OCI-LY3 (cell line): ENCODE measurements around the gene FUT7.

Experiments used
- H2AFZ ChIP-seq: fragments of 200-600, 300-600 bp; shearing (Covaris generic); 2 replicates; pipeline ENCODE4 v1.6.0; 2014; ENCODE audit warnings: antibody characterized with exemption, low read depth, low read length
- H3K27ac ChIP-seq: fragments of 200-600, 300-600 bp; sonication (generic); 2 replicates; pipeline ENCODE4 v1.5.1; 2014; ENCODE audit warnings: mild to moderate bottlenecking, low read length, moderate library complexity, mixed read lengths
- H3K27me3 ChIP-seq: fragments of 200-600, 300-600 bp; sonication (generic); 2 replicates; pipeline ENCODE4 v1.6.1; 2014; ENCODE audit warnings: low read depth, low read length, mixed read lengths
- H3K36me3 ChIP-seq: fragments of 200-600, 300-600 bp; sonication (generic); replicated peaks from 2 replicates; pipeline ENCODE3; 2014; ENCODE audit warnings: low read depth, low read length, mixed read lengths
- H3K4me1 ChIP-seq: fragments of 300-600, 200-600 bp; sonication (generic); 2 replicates; pipeline ENCODE4 v1.6.1; 2014; ENCODE audit warnings: low read length, mixed read lengths
- H3K4me2 ChIP-seq: fragments of 200-600, 300-600 bp; sonication (generic); 2 replicates; pipeline ENCODE4 v1.6.1; 2014; ENCODE audit warnings: low read length, mixed read lengths
- H3K4me3 ChIP-seq: fragments of 300-600, 200-600 bp; sonication (generic); 2 replicates; pipeline ENCODE4 v1.5.1; 2014; ENCODE audit warnings: antibody characterized with exemption, mild to moderate bottlenecking, low read length, moderate library complexity
- H3K79me2 ChIP-seq: fragments of 300-600, 200-600 bp; shearing (Covaris generic); 2 replicates; pipeline ENCODE4 v1.6.1; 2014; ENCODE audit warnings: mild to moderate bottlenecking, low read length, mixed read lengths
- H3K9ac ChIP-seq: fragments of 300-600, 200-600 bp; shearing (Covaris generic); 2 replicates; pipeline ENCODE4 v1.6.0; 2014; ENCODE audit warnings: mild to moderate bottlenecking, low read length, moderate library complexity
- H3K9me3 ChIP-seq: fragments of 200-600, 300-600 bp; shearing (Covaris generic); 2 replicates; pipeline ENCODE4 v1.6.1; 2014; ENCODE audit warnings: low read length, mixed read lengths; ENCODE audit not compliant: insufficient read depth
- H4K20me1 ChIP-seq: fragments of 200-600, 300-600 bp; sonication (generic); 2 replicates; pipeline ENCODE4 v1.6.1; 2016; ENCODE audit warnings: low read length, mixed read lengths; ENCODE audit not compliant: insufficient read depth
- EZH2phosphoT487 ChIP-seq: fragments of 200-600 bp; shearing (Covaris generic); IDR thresholded peaks from 2 replicates; pipeline ENCODE4 v1.6.1; 2018; ENCODE audit warnings: antibody characterized with exemption, mixed run types, low read depth
- TF ChIP-seq, protein P1 (sequence below): fragments of 200-600, 300-600 bp; sonication (generic); IDR thresholded peaks from 2 replicates; pipeline ENCODE4 v1.5.1; 2014; ENCODE audit warnings: antibody characterized with exemption, low read length, low read depth

The FUT7 gene

DNA sequence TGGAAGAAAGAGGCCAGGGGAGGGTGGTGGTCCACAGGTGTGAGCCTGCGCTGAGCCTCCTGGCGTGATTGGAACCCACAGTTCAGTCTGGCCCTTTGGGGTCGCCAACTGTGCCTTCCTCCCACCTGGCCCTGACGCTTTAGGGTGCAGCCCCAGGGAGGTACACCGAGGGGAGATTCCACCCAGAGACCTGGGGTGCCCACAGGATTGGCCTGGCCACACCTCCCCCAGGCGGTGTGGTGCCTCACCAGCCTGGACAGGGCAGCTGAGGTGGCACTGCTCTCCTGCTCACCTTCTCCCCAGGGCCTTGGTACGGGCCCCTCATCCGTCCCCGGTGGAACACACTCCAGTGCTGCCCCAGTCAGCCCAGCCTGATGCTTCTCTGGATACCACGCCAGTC, 34.5 kb downstream of the FUT7 start:
- peaks cover 38% of the 10 kb centered on the region for H3K27me3 ChIP-seq
- peaks cover 50% of the 10 kb centered on the region for H3K4me1 ChIP-seq
- H2AFZ ChIP-seq, result no peak overlapping the region
- H3K9ac ChIP-seq, result no peak overlapping the region
- no peaks in the 10 kb centered on the region for H3K9me3 ChIP-seq
- no peaks in the 10 kb centered on the region; the same call in 1 of the 2 replicates for H4K20me1 ChIP-seq
- H3K4me3 ChIP-seq, result no peak overlapping the region
- H3K36me3 ChIP-seq, result peaks cover 7% of the 10 kb centered on the region
- no peak overlapping the region for H3K27ac ChIP-seq
- H3K4me2 ChIP-seq, result no peak overlapping the region
- H3K79me2 ChIP-seq, result peaks cover 8% of the 10 kb centered on the region; the same call in 1 of the 2 replicates
- TF ChIP-seq, protein P1, sequence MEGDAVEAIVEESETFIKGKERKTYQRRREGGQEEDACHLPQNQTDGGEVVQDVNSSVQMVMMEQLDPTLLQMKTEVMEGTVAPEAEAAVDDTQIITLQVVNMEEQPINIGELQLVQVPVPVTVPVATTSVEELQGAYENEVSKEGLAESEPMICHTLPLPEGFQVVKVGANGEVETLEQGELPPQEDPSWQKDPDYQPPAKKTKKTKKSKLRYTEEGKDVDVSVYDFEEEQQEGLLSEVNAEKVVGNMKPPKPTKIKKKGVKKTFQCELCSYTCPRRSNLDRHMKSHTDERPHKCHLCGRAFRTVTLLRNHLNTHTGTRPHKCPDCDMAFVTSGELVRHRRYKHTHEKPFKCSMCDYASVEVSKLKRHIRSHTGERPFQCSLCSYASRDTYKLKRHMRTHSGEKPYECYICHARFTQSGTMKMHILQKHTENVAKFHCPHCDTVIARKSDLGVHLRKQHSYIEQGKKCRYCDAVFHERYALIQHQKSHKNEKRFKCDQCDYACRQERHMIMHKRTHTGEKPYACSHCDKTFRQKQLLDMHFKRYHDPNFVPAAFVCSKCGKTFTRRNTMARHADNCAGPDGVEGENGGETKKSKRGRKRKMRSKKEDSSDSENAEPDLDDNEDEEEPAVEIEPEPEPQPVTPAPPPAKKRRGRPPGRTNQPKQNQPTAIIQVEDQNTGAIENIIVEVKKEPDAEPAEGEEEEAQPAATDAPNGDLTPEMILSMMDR, result no peak
- TF ChIP-seq EZH2phosphoT487, result no peak

DNA sequence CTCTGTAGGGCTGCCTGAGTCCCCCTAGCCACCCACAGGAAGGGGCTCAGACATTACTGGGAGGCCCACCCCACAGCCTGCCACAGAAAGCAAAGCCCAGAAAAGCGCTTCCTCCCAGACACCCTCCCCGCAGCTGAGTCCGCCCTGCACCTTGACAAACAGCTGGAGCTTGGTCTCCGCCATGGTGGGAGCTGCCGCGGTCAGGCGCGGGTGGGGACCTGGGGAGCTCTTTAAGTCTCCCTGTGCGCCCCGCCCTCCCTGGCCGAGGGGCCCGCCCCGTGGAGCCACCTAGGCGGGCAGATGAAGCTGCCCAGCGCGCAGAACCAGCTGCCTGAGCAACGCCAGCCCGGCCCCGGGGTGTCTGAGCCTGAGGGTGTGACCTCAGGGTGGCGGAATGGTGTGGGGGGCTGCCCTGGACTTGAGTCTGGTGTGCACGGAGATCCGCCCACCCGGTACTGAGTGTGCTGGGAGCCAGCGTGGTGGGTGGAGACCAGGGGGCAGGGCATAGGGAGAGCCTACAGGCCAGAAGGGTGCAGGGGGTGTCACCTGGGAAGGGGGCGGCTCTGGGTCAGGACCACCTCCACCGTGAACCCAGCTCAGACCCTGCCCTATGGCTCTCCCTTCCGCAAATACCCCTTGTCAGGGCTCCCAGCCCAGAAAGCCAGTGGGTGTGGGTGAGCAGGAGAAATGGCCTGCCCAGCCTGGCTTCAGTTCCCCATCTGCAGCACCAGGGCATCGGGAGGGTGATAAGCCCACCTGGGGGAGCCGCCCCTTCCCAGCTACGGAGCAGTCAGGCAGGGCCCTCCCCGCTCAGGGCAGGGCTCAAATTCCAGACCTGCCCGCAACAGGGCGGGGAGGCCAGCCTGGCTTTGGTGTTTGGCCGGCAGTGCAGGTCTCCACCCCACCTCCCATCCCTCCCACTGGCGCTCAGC, 35.3 kb downstream of the FUT7 start, which contains the start of gene CLIC3:
Gene CLIC3 (minus strand): TSS at position 208 of the 932 bp plus-strand sequence. CDS start 25 bp downstream, at position 183.
- H3K27me3 ChIP-seq, result peaks cover 31% of the 10 kb centered on the region
- no peaks in the 10 kb centered on the region for H3K9me3 ChIP-seq
- H3K27ac ChIP-seq, result no peak within 1 kb of the TSS
- H3K9ac ChIP-seq, result no peak within 1 kb of the TSS
- no peaks in the 10 kb centered on the region; the same call in 1 of the 2 replicates for H4K20me1 ChIP-seq
- TF ChIP-seq, protein P1, result no peak
- no peak for TF ChIP-seq EZH2phosphoT487
- no peak within 1 kb of the TSS for H3K4me3 ChIP-seq
- H3K4me1 ChIP-seq, result peaks cover 50% of the 10 kb centered on the region
- peaks cover 8% of the 10 kb centered on the region; the same call in 1 of the 2 replicates for H3K79me2 ChIP-seq
- H3K4me2 ChIP-seq, result no peak within 1 kb of the TSS
- peaks cover 7% of the 10 kb centered on the region for H3K36me3 ChIP-seq
- no peak within 1 kb of the TSS for H2AFZ ChIP-seq

DNA sequence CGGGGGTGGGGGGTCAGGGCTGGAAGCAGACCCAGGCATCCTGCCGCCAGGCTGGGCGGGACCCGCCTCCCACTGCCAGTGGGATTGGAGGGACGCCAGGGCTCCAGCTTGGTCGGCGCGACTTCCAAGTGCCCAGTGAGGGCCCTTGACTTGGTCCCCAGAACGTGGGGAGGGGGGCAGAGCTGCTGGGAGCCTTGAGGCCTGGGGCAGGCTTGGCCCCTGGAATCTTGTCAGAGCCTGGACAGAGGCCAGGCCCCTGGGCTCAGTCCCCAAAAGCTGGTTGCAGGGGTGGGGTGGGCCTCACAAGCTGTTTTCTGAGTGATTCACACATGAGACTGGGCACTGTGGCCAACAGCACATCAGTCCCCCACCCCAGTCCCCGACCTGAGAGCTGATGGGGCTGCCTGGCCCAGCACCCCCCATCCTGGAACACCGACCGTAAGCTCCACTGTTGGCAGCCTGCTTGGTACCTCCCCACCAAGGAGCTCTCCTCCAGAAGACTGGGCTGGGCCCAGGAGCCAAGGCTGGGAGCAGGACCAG, 36.0 kb downstream of the FUT7 start:
- no peaks in the 10 kb centered on the region; the same call in 1 of the 2 replicates for H4K20me1 ChIP-seq
- TF ChIP-seq EZH2phosphoT487, result no peak
- TF ChIP-seq, protein P1, result no peak
- peaks cover 45% of the 10 kb centered on the region for H3K4me1 ChIP-seq
- H3K9me3 ChIP-seq, result no peaks in the 10 kb centered on the region
- peaks cover 8% of the 10 kb centered on the region; the same call in 1 of the 2 replicates for H3K79me2 ChIP-seq
- H3K27me3 ChIP-seq, result peaks cover 31% of the 10 kb centered on the region
- H2AFZ ChIP-seq, result no peak overlapping the region
- no peak overlapping the region for H3K4me2 ChIP-seq
- H3K36me3 ChIP-seq, result peaks cover 7% of the 10 kb centered on the region
- no peak overlapping the region for H3K27ac ChIP-seq
- no peak overlapping the region for H3K4me3 ChIP-seq
- no peak overlapping the region for H3K9ac ChIP-seq

DNA sequence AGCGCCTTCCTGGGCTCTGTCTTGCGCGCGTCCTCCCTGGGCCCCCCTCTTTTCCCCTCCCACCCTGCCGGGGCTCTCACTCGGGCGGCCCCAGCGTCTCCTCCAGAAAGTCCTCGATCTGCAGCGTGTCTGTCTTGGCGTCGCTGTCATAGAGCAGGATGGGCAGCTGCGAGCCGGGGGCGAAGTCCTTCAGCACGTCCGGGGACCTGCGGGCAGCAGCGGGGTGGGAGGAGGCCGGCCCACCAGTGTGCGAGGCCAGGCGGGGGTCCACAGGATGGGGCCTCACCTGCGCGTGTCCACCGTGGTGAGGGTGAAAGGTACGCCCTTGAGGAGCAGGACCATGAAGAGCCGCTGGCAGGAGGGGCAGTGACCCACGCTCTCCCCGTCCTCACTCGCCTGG, 36.5 kb downstream of the FUT7 start:
- no peaks in the 10 kb centered on the region; the same call in 1 of the 2 replicates for H4K20me1 ChIP-seq
- peaks cover 7% of the 10 kb centered on the region for H3K36me3 ChIP-seq
- no peak overlapping the region for H2AFZ ChIP-seq
- no peak overlapping the region for H3K27ac ChIP-seq
- H3K4me3 ChIP-seq, result no peak overlapping the region
- H3K4me1 ChIP-seq, result peaks cover 40% of the 10 kb centered on the region
- H3K4me2 ChIP-seq, result no peak overlapping the region
- H3K9me3 ChIP-seq, result no peaks in the 10 kb centered on the region
- no peak for TF ChIP-seq EZH2phosphoT487
- TF ChIP-seq, protein P1, result no peak
- H3K9ac ChIP-seq, result no peak overlapping the region
- peaks cover 31% of the 10 kb centered on the region for H3K27me3 ChIP-seq
- H3K79me2 ChIP-seq, result peaks cover 8% of the 10 kb centered on the region; the same call in 1 of the 2 replicates
